Measurements from ENCODE around the gene RLBP1. TPM values are rescaled to one million over a fixed set of nuclear protein-coding genes. Genes with fewer than 3 reads are reported as not detected.

The RLBP1 gene
- total and polyA plus RNA-seq, 2 of the 13 experiments (the other 11 are each of a cell fraction or from before 2014, with no cell fraction given), result 0.07 TPM; not detected in 1

- Histone ChIP-seq H2AFZ (ENCODE audit: low read length) (no peak overlapping the region), H3K9me3 (ENCODE audit: low read length) (no peaks in the 10 kb centered on the region), H3K4me3 (replicated peaks in 1 of 3; ENCODE audit: insufficient read depth in 1 of 3, low read depth in 2 of 3, low read length in 3 of 3) (no peak overlapping the region), H3K9ac (ENCODE audit: insufficient read depth, low read depth, low read length) (no peak overlapping the region), H3K27ac (ENCODE audit: extremely low read length, insufficient read depth, low read length) (no peak overlapping the region), H3K36me3 (replicated peaks in 1 of 2; ENCODE audit: control insufficient read depth in 1 of 2, insufficient read depth in 2 of 2, low read length in 2 of 2) (no peaks in the 10 kb centered on the region), H3K79me2 (ENCODE audit: insufficient read depth, low read length) (no peaks in the 10 kb centered on the region), H4K20me1 (ENCODE audit: insufficient read depth, low read length) (no peaks in the 10 kb centered on the region), H3K27me3 (ENCODE audit: control insufficient read depth in 1 of 2, insufficient read depth in 2 of 2, low read length in 2 of 2) (no peaks in the 10 kb centered on the region), H3K4me1 (ENCODE audit: insufficient read depth, low read length) (peaks cover 6% of the 10 kb centered on the region; the same call in 1 of the 2 replicates), H3K4me2 (ENCODE audit: low read depth, low read length) (no peak overlapping the region)
- in situ Hi-C loops (cut with HindIII; ENCODE audit: extremely low pct_ligation_motif_present, low pct_unique_long_range_greater_than_20kb), result loop anchor here (5.0 to 10.0 kb wide), 2 partner anchors 33 to 86 kb away; partner anchors contain the start of gene FANCI
- WGBS (ENCODE audit: low lambda C conversion rate), result 23% methylated on average over 1 of the region's 1 CpG
- ChIA-PET POLR2A (interaction anchor here (0.7 kb wide), 1 partner anchor 121 kb away, joined by 3 read pairs; the partner anchor contains the start of gene ABHD2), CTCF (ENCODE audit: low intra/inter-chr PET ratio, low total read pairs) (no interaction called here)
- ATAC-seq (no peak), FAIRE-seq (no peak), DNase-seq (ENCODE audit: low spot score) (no peak)
- intact Hi-C loops (cut with micrococcal nuclease; ENCODE audit: unreplicated experiment), result loop anchor here (10.0 kb wide), 1 partner anchor 96 kb away; no protein-coding TSS in a partner anchor
- TF ChIP-seq CCAR2 (optimal IDR thresholded peaks at IDR 0.05; ENCODE audit: low read depth, low read length) (no peak), KLF11 (CRISPR knock-in tag; IDR thresholded peaks at IDR 0.05) (no peak), GFI1 (CRISPR knock-in tag; IDR thresholded peaks at IDR 0.05; ENCODE audit: borderline replicate concordance) (no peak), ZNF121 (CRISPR knock-in tag; IDR thresholded peaks at IDR 0.05) (0 out of 2 replicates have a peak, but pooled peaks have one; percentile 14), KLF13 (CRISPR knock-in tag; IDR thresholded peaks at IDR 0.05) (no peak), ZSCAN29 (CRISPR knock-in tag; conservative IDR thresholded peaks at IDR 0.05) (no peak), NFRKB (IDR thresholded peaks at IDR 0.05) (no peak), TSC22D2 (CRISPR knock-in tag; IDR thresholded peaks at IDR 0.05; ENCODE audit: borderline replicate concordance) (no peak)
- BruUV-seq (replicated peaks), result no TSS peak
Observed at GRCh38 chr15:89209057-89209456, 12.3 kb downstream of the RLBP1 start.

DNA sequence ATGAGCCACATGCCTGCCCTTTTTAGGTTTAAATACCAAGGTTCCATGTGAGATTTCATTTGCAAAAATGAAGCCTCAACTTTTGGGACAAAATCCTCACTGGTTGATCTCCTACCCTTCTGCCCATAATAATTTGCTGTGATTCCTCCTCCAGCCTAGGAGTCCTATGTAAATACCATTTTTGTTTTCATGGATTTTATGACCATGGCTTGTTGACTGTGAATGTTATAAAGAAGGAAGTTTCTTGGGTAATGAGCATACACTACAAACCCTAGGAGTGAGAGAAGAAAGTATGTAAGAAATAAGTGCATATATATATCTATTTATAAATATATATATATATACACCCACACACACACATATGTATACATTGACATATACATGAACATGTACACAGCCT lies 13.1 kb downstream of the RLBP1 start:
- H3K27me3 ChIP-seq (ENCODE audit: control insufficient read depth in 1 of 2, insufficient read depth in 2 of 2, low read length in 2 of 2), result no peaks in the 10 kb centered on the region
- in situ Hi-C loops (cut with HindIII; ENCODE audit: extremely low pct_ligation_motif_present, low pct_unique_long_range_greater_than_20kb), result loop anchor here (5.0 to 10.0 kb wide), 2 partner anchors 34 to 87 kb away; partner anchors contain the start of gene FANCI
- no peaks in the 10 kb centered on the region for H4K20me1 ChIP-seq (ENCODE audit: insufficient read depth, low read length)
- H3K9me3 ChIP-seq (ENCODE audit: low read length), result no peaks in the 10 kb centered on the region
- CTCF ChIA-PET (ENCODE audit: low intra/inter-chr PET ratio, low total read pairs), result no interaction called here
- no peak overlapping the region for H2AFZ ChIP-seq (ENCODE audit: low read length)
- H3K4me3 ChIP-seq (replicated peaks in 1 of 3; ENCODE audit: insufficient read depth in 1 of 3, low read depth in 2 of 3, low read length in 3 of 3), result no peak overlapping the region
- no peak overlapping the region for H3K4me2 ChIP-seq (ENCODE audit: low read depth, low read length)
- ATAC-seq (no peak), FAIRE-seq (no peak), DNase-seq (ENCODE audit: low spot score) (no peak)
- peaks cover 6% of the 10 kb centered on the region; the same call in 1 of the 2 replicates for H3K4me1 ChIP-seq (ENCODE audit: insufficient read depth, low read length)
- no peak overlapping the region for H3K27ac ChIP-seq (ENCODE audit: extremely low read length, insufficient read depth, low read length)
- no peak overlapping the region for H3K9ac ChIP-seq (ENCODE audit: insufficient read depth, low read depth, low read length)
- BruUV-seq (replicated peaks), result no TSS peak
- H3K36me3 ChIP-seq (replicated peaks in 1 of 2; ENCODE audit: control insufficient read depth in 1 of 2, insufficient read depth in 2 of 2, low read length in 2 of 2), result no peaks in the 10 kb centered on the region
- POLR2A ChIA-PET, result no interaction called here
- no peaks in the 10 kb centered on the region for H3K79me2 ChIP-seq (ENCODE audit: insufficient read depth, low read length)
- intact Hi-C loops (cut with micrococcal nuclease; ENCODE audit: unreplicated experiment), result loop anchor here (10.0 kb wide), 1 partner anchor 97 kb away; no protein-coding TSS in a partner anchor
- TF ChIP-seq ZNF383 (CRISPR knock-in tag; IDR thresholded peaks at IDR 0.05; ENCODE audit: borderline replicate concordance), result no peak
- no peak for TF ChIP-seq FOXC1 (CRISPR knock-in tag; IDR thresholded peaks at IDR 0.05; ENCODE audit: borderline replicate concordance)
- no peak for TF ChIP-seq GFI1 (CRISPR knock-in tag; IDR thresholded peaks at IDR 0.05; ENCODE audit: borderline replicate concordance)
- TF ChIP-seq, protein P1, sequence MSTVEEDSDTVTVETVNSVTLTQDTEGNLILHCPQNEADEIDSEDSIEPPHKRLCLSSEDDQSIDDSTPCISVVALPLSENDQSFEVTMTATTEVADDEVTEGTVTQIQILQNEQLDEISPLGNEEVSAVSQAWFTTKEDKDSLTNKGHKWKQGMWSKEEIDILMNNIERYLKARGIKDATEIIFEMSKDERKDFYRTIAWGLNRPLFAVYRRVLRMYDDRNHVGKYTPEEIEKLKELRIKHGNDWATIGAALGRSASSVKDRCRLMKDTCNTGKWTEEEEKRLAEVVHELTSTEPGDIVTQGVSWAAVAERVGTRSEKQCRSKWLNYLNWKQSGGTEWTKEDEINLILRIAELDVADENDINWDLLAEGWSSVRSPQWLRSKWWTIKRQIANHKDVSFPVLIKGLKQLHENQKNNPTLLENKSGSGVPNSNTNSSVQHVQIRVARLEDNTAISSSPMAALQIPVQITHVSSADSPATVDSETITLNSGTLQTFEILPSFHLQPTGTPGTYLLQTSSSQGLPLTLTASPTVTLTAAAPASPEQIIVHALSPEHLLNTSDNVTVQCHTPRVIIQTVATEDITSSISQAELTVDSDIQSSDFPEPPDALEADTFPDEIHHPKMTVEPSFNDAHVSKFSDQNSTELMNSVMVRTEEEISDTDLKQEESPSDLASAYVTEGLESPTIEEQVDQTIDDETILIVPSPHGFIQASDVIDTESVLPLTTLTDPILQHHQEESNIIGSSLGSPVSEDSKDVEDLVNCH (CRISPR knock-in tag; IDR thresholded peaks at IDR 0.05), result no peak
- TF ChIP-seq SRSF4 (IDR thresholded peaks at IDR 0.05; ENCODE audit: low read depth, low read length, poor library complexity, severe bottlenecking), result no peak
- TF ChIP-seq EED (CRISPR knock-in tag; IDR thresholded peaks at IDR 0.05), result no peak
- no peak for TF ChIP-seq ZBTB49 (CRISPR knock-in tag; IDR thresholded peaks at IDR 0.05; ENCODE audit: borderline replicate concordance)
- TF ChIP-seq GABPB1 (CRISPR knock-in tag; IDR thresholded peaks at IDR 0.05), result no peak

Measured in HepG2 (cell line).